ENCODE data around the gene ANO2.

ANO2 gene

GRCh38 chr12:5654019-5654418 is 291.0 kb downstream of the ANO2 start:
- TF ChIP-seq CTCF (conservative IDR thresholded peaks at IDR 0.05; ENCODE audit: low read depth, low read length) = no peak
- DNase-seq (ENCODE audit: low read depth) = no peak
- no peak overlapping the region for H3K4me3 ChIP-seq (ENCODE audit: low read depth, low read length)

DNA sequence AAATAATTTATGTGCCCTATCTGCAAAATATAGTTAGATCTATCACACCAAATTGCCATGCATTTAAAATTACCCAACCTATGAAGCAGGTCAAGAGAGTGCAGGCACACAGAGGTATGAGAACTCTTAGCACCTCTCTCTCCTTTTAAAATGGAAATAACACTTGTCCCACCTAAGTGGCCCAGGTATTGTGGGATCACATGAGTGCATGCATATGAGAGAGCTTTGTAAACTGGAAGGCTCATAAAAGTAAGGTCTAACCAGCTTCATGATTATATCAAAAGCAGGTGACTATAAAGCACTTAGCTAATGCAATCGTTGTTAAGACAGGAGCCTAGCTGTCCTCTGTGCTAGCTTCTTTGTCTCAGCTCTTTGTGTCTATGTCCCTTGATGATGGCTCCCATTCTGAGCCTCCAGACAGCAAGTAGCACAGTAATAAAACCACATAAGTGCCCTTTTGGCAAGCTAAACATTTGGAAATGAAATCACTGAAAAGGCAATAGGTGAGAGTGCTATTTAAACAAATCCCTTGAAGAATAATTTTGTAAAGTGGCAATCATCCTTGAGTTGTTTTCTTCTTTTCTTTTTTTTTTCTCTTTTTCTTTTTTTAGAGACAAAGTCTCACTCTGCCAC is 294.1 kb downstream of the ANO2 start:
- no peak for TF ChIP-seq CTCF (conservative IDR thresholded peaks at IDR 0.05; ENCODE audit: low read depth, low read length)
- H3K4me3 ChIP-seq (ENCODE audit: low read depth, low read length) = no peak overlapping the region
- no peak for DNase-seq (ENCODE audit: low read depth)

- TF ChIP-seq CTCF (conservative IDR thresholded peaks at IDR 0.05; ENCODE audit: low read depth, low read length) = no peak
- no peak overlapping the region for H3K4me3 ChIP-seq (ENCODE audit: low read depth, low read length)
- DNase-seq (ENCODE audit: low read depth) = no peak
These were observed 294.8 kb downstream of the ANO2 start for GRCh38 chr12:5650281-5650680.

GRCh38 chr12:5648692-5649359 is 296.2 kb downstream of the ANO2 start:
- peak; percentile 4 for DNase-seq (ENCODE audit: low read depth)
- peak; percentile 28 for TF ChIP-seq CTCF (conservative IDR thresholded peaks at IDR 0.05; ENCODE audit: low read depth, low read length)
- H3K4me3 ChIP-seq (ENCODE audit: low read depth, low read length) = no peak overlapping the region

GRCh38 chr12:5643266-5643665 is 301.8 kb downstream of the ANO2 start:
- no peak for TF ChIP-seq CTCF (conservative IDR thresholded peaks at IDR 0.05; ENCODE audit: low read depth, low read length)
- no peak for DNase-seq (ENCODE audit: low read depth)
- no peak overlapping the region for H3K4me3 ChIP-seq (ENCODE audit: low read depth, low read length)

- no peak for DNase-seq (ENCODE audit: low read depth)
- H3K4me3 ChIP-seq (ENCODE audit: low read depth, low read length) = no peak overlapping the region
- no peak for TF ChIP-seq CTCF (conservative IDR thresholded peaks at IDR 0.05; ENCODE audit: low read depth, low read length)
These were observed 307.4 kb downstream of the ANO2 start for GRCh38 chr12:5637698-5638097.

DNA sequence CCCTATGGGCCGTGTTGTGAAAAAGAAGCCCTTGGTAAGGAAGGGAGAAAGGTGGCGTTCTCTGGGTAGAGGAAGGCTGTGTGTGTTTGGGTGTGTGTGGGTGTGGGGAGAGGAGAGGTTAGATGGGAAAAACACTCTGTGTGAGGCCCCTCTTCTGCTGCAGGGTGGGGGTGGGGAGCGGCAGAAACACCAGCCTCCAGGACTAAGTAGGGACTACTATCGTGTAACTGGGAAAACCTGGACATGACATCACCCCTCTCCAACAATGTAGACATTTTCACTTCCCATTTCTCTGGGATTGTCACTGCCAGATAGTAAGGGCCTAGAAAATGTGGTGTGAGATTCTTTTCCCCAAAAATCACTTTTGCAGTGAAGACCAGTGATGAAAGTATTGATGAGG is 308.2 kb downstream of the ANO2 start:
- TF ChIP-seq CTCF (conservative IDR thresholded peaks at IDR 0.05; ENCODE audit: low read depth, low read length) = no peak
- DNase-seq (ENCODE audit: low read depth) = no peak
- no peak overlapping the region for H3K4me3 ChIP-seq (ENCODE audit: low read depth, low read length)

Measured in choroid plexus epithelial cell (primary cell).